ENCODE measurements around the gene KRTAP12-2. TPM values are rescaled to one million over a fixed set of nuclear protein-coding genes. Genes with fewer than 3 reads are reported as not detected.

Gene KRTAP12-2
- total RNA-seq, 1 donor from 2014 or later: not detected

DNA sequence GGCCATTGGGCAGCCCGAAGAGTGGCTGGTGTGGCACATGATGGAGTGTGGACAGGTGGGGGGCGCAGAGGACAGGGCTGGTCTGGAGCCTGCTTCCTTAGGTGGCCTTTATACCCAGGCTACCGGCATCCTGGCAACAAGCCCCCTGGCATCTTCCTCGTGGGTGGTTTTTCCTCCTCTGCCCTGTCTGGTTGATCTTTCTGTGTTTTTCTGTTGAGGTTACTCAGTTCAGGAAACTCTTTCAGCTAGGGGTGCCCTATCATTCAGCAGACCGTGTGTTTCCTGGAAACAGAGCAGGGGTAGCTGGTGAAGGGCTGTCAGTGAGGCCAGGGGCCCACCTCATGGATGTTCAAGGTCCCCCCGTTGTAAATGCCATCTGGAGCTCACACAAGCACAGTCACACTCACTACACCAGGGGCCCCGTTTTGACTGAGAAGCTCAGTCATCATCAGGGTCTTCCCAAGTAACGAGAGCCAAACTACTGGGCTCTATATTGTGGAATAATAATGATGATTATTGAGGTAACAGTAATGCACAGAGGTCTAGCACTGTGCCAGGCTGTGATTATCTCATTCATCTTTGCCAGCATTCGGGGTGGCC lies 12.1 kb downstream of the KRTAP12-2 start, which contains the start of gene KRTAP12-4:
KRTAP12-4 (minus strand) TSS at position 84 of the 600 bp plus-strand sequence; CDS start at position 39, 45 bp downstream.
- H3K27me3 Mint-ChIP-seq (ENCODE audit: unreplicated experiment): peaks cover 8% of the 10 kb centered on the region
- DNase-seq (ENCODE audit: extremely low spot score, unreplicated experiment): peak; percentile 60
- H3K36me3 Mint-ChIP-seq (ENCODE audit: unreplicated experiment): no peaks in the 10 kb centered on the region
- H3K27ac Mint-ChIP-seq (ENCODE audit: unreplicated experiment): no peak within 1 kb of the TSS
- peaks cover 11% of the 10 kb centered on the region for H3K9me3 Mint-ChIP-seq (ENCODE audit: unreplicated experiment)
- no peaks in the 10 kb centered on the region for H3K4me1 Mint-ChIP-seq (ENCODE audit: unreplicated experiment)
- no peak within 1 kb of the TSS for H3K4me3 Mint-ChIP-seq (ENCODE audit: unreplicated experiment)
- TF ChIP-seq, protein P1, sequence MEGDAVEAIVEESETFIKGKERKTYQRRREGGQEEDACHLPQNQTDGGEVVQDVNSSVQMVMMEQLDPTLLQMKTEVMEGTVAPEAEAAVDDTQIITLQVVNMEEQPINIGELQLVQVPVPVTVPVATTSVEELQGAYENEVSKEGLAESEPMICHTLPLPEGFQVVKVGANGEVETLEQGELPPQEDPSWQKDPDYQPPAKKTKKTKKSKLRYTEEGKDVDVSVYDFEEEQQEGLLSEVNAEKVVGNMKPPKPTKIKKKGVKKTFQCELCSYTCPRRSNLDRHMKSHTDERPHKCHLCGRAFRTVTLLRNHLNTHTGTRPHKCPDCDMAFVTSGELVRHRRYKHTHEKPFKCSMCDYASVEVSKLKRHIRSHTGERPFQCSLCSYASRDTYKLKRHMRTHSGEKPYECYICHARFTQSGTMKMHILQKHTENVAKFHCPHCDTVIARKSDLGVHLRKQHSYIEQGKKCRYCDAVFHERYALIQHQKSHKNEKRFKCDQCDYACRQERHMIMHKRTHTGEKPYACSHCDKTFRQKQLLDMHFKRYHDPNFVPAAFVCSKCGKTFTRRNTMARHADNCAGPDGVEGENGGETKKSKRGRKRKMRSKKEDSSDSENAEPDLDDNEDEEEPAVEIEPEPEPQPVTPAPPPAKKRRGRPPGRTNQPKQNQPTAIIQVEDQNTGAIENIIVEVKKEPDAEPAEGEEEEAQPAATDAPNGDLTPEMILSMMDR (IDR thresholded peaks at IDR 0.05): no peak

DNA sequence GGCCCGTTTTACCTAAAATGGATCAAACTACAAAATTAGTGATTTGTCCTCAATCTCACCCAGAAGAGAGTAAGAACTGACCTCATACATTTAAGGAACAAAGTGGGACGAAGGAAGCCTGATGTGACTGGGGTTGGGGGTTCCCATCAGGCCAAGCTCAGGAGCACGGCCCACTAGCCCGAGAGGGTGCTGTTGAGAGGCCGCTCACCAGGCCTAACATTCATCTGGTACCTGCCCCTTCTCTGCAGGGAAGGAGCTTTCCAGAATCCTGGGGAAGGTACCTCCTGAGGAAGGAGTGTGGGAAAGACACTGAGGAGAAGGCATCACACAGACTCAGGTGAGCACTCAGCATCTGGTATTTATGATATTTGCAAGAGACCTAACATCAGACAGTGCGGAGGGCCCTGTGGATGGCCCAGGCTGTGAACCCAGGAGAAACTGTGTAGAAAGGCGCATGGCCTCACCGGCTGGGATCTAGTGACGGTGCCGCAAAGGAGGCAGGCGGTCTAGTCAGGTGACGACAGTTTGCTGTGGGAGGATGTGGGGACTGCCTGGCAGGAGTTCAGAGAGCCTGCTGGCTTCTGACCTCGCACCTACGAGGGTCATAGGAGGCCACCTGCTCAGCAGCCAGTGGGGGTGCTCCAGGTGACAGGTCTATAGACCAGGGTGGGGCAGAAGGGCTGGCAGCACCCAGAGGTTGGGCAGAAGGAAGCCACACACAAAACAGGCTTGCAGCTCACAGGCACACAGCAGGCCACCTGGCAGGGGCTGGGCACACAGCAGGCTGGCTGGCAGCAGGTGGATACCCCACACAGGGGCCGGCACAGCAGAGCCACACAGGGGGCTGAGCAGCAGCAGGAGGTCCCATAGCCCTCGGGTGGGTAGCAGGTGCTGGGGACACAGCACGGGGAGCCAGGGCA lies 12.8 kb downstream of the KRTAP12-2 start:
- Mint-ChIP-seq H3K4me3 (ENCODE audit: unreplicated experiment) (no peak overlapping the region), H3K9me3 (ENCODE audit: unreplicated experiment) (peaks cover 11% of the 10 kb centered on the region)
- peak; percentile 80 for DNase-seq (ENCODE audit: extremely low spot score, unreplicated experiment)

DNA sequence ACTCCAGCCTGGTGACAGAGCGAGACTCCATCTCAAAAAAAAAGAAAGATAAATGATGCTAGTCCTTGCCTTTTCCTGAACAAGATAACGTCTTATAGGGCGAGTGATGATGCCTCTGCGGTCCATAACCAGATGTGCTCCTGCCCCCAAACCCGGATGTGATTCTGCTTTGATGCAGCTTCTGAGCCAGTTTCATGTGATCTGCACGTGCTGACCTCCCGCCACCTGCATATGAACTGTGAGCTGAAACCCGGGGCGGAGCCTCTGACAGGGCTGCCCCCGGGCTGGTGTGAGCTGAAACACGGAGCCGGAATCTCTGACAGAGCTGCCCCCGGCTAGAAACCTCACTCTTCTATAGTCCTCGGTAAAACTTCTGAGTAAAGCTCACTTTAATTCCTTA lies 13.6 kb downstream of the KRTAP12-2 start:
- Mint-ChIP-seq H3K4me3 (ENCODE audit: unreplicated experiment) (no peak overlapping the region), H3K9me3 (ENCODE audit: unreplicated experiment) (peaks cover 11% of the 10 kb centered on the region), H3K27me3 (ENCODE audit: unreplicated experiment) (no peaks in the 10 kb centered on the region), H3K27ac (ENCODE audit: unreplicated experiment) (no peak overlapping the region), H3K36me3 (ENCODE audit: unreplicated experiment) (no peaks in the 10 kb centered on the region), H3K4me1 (ENCODE audit: unreplicated experiment) (no peaks in the 10 kb centered on the region)
- TF ChIP-seq, protein P1 (IDR thresholded peaks at IDR 0.05): no peak
- peak; percentile 75 for DNase-seq (ENCODE audit: extremely low spot score, unreplicated experiment)

More for the DNA sequence above, 12.8 kb downstream of the KRTAP12-2 start:
- TF ChIP-seq, protein P1 (IDR thresholded peaks at IDR 0.05): no peak
- H3K4me1 Mint-ChIP-seq (ENCODE audit: unreplicated experiment): no peaks in the 10 kb centered on the region
- H3K36me3 Mint-ChIP-seq (ENCODE audit: unreplicated experiment): no peaks in the 10 kb centered on the region
- peaks cover 5% of the 10 kb centered on the region for H3K27me3 Mint-ChIP-seq (ENCODE audit: unreplicated experiment)
- H3K27ac Mint-ChIP-seq (ENCODE audit: unreplicated experiment): no peak overlapping the region

DNA sequence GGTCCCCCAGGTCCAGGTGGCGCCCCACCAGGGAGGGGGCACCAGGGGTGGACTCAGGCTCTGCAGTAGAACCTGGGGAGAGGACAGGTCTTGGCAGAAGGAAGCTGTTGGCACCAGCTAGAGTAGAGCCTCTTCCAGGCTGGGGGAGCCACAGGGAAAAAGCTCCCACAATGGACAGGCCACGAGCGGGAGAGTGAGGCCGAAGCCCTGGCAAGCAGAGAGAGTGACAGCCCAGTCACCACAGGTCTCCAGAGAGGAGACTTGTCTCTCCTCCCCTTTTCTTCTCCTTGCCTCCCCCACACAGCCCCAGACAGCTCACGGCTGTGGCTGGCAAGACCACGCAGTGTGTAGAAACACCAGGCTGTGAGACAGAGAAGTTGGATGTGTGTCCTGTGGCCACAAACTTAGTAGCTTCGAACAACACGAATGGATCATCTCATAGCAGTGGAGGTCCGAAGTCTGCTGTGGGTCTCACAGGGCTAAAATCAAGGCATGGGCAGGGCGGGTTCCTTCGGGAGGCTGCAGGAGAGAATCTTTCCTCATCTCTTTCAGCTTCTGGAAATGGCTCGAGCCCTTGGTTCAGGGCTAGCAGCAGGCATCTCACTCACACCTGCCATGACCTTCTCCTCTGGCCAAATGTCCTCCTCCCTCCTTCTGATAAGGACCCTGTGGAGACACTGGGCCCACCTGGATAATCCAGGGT lies 15.6 kb downstream of the KRTAP12-2 start:
- H3K4me1 Mint-ChIP-seq (ENCODE audit: unreplicated experiment): no peaks in the 10 kb centered on the region
- H3K36me3 Mint-ChIP-seq (ENCODE audit: unreplicated experiment): no peaks in the 10 kb centered on the region
- TF ChIP-seq, protein P1 (IDR thresholded peaks at IDR 0.05): no peak
- peaks cover 4% of the 10 kb centered on the region for H3K9me3 Mint-ChIP-seq (ENCODE audit: unreplicated experiment)
- peaks cover 6% of the 10 kb centered on the region for H3K27me3 Mint-ChIP-seq (ENCODE audit: unreplicated experiment)
- H3K4me3 Mint-ChIP-seq (ENCODE audit: unreplicated experiment): no peak overlapping the region
- no peak overlapping the region for H3K27ac Mint-ChIP-seq (ENCODE audit: unreplicated experiment)
- DNase-seq (ENCODE audit: extremely low spot score, unreplicated experiment): peak; percentile 56
